Stimulated activated CD4-positive, alpha-beta T cell treated with anti-CD3 and anti-CD28 coated beads, Interleukin-15, amount 100 ng/mL, for 1 hour (primary cell): Measurements from ENCODE around the gene KRT86.
"Not testable (repeated sequence)": the region's sequence is repeated elsewhere in the genome, so short reads cannot be mapped to it uniquely, and the experiment has no call there.

Experiments
- DNase-seq, 2 donors: peaks; one replicate each; pipeline ENCODE4 v3.0.0-alpha.2; 2020; ENCODE audit warnings: low read depth in 1 of 2, low spot score in 1 of 2

Gene KRT86

GRCh38 chr12:52238916-52239646 lies 35.4 kb upstream of the KRT86 start:
- DNase-seq, result no peak

GRCh38 chr12:52239767-52240166 lies 34.7 kb upstream of the KRT86 start:
- DNase-seq, result no peak

GRCh38 chr12:52240247-52240646 lies 34.2 kb upstream of the KRT86 start:
- DNase-seq, result not testable (repeated sequence)

- DNase-seq, result no peak
Observed at GRCh38 chr12:52241205-52241842, 33.1 kb upstream of the KRT86 start.

GRCh38 chr12:52242442-52243258 lies 31.8 kb upstream of the KRT86 start:
- DNase-seq, result no peak

GRCh38 chr12:52243259-52243855 lies 31.1 kb upstream of the KRT86 start:
- DNase-seq, result no peak

- DNase-seq, result peak; percentile 50
Observed at GRCh38 chr12:52243856-52244614, 30.4 kb upstream of the KRT86 start.

- DNase-seq, result no peak
Observed at GRCh38 chr12:52244615-52244994, 29.8 kb upstream of the KRT86 start.

GRCh38 chr12:52245259-52245961 lies 29.0 kb upstream of the KRT86 start:
- no peak for DNase-seq

GRCh38 chr12:52245962-52246569 lies 28.4 kb upstream of the KRT86 start:
- DNase-seq, result no peak

GRCh38 chr12:52246720-52247621 lies 27.5 kb upstream of the KRT86 start:
- no peak for DNase-seq

GRCh38 chr12:52247622-52248540 lies 26.6 kb upstream of the KRT86 start:
- DNase-seq, result no peak

- DNase-seq, result no peak
Observed at GRCh38 chr12:52248541-52249461, 25.6 kb upstream of the KRT86 start.

- DNase-seq, result no peak
Observed at GRCh38 chr12:52249511-52250047, 24.9 kb upstream of the KRT86 start.

GRCh38 chr12:52250048-52250990 lies 24.1 kb upstream of the KRT86 start:
- DNase-seq, result no peak
